Measurements from ENCODE around the gene TMEM219.
A peak's percentile ranks its signal among the peaks of the same experiment; 100 is the strongest.
"Not testable (repeated sequence)": the region's sequence is repeated elsewhere in the genome, so short reads cannot be mapped to it uniquely, and the experiment has no call there.

The TMEM219 gene, protein sequence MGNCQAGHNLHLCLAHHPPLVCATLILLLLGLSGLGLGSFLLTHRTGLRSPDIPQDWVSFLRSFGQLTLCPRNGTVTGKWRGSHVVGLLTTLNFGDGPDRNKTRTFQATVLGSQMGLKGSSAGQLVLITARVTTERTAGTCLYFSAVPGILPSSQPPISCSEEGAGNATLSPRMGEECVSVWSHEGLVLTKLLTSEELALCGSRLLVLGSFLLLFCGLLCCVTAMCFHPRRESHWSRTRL

DNA sequence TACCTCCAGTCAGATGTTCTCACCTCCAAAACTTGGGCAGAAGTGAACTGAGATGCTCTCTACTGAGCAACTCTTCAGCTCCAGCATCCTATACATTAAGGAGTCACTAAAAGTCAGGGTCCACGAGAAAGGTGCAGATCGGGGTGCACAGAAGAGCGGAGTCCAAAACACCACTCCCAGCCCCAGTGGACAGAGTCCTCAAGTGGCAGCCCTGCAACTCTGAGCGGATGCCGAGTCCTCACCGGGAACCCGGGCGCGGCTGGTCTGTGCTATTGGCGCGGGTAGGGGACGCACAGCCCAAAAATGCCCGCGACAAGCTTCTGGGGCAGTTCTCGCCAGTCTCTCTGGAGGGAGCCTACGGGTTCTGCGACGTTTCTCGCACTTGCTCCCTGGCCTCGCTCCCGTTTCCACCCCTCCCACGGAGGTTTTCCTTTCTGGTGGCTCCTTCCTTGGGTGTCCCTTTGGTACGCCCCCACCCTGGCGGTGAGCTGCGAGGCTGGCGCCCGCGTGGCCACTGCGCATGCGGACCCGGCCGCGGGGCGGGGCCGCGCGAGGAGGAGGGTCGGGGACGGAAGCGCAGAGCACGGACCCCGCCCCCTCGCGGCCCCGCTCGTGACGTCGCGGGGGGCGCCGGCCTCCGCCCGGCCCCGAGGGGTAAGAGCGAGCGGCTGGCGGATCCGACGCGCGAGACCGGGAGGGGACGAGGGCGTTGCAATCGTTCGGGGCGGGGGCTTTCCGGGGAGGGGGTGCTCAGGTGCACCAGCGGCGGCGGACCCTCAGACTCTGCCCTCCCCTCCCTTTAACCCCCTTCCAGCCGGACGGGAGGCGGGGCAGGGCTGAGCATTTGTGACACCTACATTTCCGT, at the start of gene TMEM219:
Gene TMEM219 (plus strand): TSS at position 601 of the 865 bp plus-strand sequence. CDS start 1,065 bp downstream, outside the sequence.
- peak; percentile 89 to 95 for DNase-seq (ENCODE audit: low read depth in 2 of 2)

- no peak for DNase-seq (ENCODE audit: low read depth in 2 of 2)
Observed at GRCh38 chr16:29912087-29912486, 49.8 kb upstream of the TMEM219 start.

GRCh38 chr16:29913514-29913913, 48.4 kb upstream of the TMEM219 start:
- no peak for DNase-seq (ENCODE audit: low read depth in 2 of 2)

- no peak for DNase-seq (ENCODE audit: low read depth in 2 of 2)
Observed at GRCh38 chr16:29915590-29916247, 46.2 kb upstream of the TMEM219 start.

DNA sequence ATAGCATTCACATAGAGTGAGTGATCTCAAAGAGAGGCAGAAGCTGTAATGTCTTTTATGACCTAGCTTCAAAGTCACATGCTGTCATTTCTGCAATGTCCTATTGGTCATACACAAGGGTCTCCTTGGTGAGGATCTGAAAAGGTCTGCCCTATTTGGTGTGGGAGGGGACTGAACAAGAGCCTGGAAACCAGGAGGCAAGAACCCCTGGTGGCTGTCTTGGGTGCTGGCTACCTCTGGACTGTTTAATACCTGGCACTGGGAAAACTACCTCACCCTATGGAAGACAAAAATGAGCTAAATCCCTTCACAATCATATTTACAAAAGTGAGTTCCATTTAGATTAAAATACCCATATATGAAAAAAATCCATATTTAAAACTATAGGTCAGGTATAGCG, 44.9 kb upstream of the TMEM219 start:
- DNase-seq (ENCODE audit: low read depth in 2 of 2) = no peak

DNA sequence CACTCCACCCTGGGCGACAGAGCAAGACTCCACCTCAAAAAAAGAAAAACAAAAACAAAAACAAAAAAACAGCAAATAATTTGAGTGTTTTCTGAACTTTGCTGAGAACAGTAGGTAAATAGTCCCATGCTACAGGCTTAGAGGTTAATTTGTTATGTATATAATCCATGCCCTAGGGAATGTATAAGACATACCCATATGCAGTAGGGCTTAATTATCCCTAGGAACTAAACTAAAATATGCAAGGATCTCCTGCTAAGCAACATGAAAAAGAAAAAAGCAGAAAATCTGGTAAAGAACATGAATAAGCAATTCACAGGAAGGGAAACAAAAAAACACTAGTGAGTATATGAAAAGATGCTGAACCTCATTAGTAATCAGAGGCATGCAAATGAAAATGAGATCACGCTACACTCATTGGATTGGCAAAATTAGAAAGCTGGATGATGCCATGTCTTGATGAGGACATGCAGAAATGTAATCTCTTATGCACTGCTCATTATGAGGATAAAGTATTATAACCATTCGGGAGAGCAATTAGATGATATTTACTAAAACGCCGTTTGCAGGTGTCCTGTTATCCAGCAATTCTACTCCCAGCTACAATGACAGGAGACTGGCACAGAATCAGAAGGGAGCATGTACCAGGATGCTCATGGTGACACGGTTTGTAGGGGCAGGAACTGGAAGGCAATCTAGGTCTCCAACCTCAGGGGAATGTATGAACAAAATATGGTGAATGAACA, 41.4 kb upstream of the TMEM219 start:
- DNase-seq (ENCODE audit: low read depth in 2 of 2) = no peak

DNA sequence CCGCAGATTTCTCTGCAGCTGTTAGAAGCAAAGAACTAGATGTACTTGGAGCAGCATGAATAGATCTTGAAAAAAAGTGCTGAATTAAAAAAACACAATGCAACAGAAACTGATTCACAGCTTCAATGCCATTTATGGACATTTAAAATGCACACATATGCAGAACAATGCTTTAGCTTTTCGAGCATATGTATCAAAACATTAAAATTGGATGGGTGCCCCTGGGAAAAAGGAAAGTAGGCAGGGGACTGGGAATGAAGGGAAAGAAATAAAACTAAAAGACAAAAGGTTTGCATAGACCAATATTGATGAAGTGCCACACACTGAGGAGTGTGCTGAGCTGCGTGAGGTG, 40.9 kb upstream of the TMEM219 start:
- DNase-seq (ENCODE audit: low read depth in 2 of 2) = no peak

DNA sequence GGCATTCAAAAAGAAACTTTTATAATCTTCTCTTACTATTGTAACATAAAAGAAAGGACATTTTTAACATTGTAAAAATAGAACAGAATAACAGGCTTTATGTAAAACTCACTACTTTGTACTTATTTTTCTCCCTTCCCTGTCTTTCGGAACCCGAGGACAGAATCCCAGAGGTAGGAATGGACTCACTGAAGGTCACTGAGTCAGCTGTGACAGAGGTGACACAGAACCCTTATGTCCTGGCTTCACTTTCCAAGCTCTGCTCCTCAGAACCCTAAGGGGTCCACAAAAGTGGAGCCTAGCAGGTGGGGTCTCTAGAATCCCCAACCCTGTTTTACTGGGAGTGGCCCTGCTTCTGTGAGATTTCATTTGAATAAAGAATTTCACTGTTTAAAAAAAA, 39.6 kb upstream of the TMEM219 start:
- no peak for DNase-seq (ENCODE audit: low read depth in 2 of 2)

DNA sequence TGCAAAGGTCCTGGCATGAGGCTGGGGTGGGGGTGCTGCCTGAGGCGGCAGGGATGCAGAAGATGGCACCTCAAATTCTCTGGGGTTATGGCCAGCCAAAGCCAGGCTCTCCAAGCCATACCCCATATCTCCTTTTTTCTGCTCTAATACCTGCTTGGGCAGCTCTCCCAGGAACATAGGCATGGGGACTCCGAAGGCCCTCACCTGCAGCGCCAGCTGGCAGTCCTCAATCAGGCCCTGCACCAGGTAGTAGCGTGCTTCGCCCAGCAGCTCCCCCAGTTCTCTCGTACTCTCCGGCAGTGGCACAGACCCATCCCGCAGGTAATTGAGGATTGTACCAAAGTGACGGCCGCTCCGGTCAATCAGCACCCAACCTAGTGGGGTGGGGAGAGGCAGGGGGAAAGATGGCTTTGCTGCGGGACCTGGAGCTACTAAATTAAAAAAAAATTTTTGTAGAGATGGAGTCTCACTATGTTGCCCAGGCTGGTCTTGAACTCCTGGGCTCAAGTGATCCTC, 38.8 kb upstream of the TMEM219 start:
- no peak for DNase-seq (ENCODE audit: low read depth in 2 of 2)

- no peak for DNase-seq (ENCODE audit: low read depth in 2 of 2)
Observed at GRCh38 chr16:29925105-29925756, 36.6 kb upstream of the TMEM219 start.

DNA sequence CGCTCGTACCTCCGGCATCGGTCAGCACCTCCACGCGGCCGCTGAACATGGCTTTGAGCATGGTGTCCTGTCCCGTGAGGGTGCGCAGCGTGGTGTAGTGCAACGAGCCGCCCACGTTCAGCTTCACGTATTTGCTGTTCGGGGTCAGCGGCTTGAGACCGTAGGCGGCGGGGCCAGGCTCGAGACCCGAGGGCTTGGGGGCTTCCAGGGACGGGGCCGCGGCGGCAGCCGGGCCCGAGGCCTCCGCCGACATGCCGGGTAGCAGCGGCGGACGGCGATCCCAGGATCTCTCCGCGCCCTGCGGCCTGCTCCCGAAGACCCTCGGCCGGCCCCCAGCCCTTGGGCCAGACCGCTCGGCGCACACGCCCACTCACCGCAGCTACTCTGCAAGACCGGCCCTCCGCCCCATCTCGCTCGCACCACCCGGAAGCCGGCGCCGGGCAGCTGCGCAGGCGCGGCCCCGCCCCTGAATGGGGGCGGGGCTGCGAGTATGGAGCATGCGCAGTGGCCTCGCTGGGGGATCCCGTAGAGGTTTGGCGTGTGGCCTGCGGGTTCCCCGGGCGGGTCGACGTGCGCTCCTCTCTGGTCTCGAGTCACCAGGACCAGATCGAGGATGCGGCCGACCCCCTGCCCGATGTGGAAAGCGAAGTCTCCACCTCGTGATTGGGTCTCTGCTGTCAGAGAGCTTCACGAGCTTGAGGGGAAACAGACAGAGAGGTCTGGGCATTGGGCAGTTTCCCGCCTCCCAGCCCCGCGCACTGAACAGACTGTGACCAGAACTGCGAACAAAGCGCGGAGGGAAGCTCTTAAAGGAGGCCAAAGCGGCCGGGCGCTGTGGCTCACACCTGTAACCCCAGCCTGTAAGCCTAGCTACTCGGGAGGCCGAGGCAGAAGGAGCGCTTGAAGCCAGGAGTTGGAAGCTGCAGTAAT, 35.8 kb upstream of the TMEM219 start, which contains the start of gene KCTD13:
Gene KCTD13 (minus strand): TSS at position 446 of the 930 bp plus-strand sequence. CDS start 193 bp downstream, at position 253.
- DNase-seq (ENCODE audit: low read depth in 2 of 2) = peak; percentile 81 to 83

- no peak for DNase-seq (ENCODE audit: low read depth in 2 of 2)
Observed at GRCh38 chr16:29926711-29927052, 35.2 kb upstream of the TMEM219 start.

- DNase-seq (ENCODE audit: low read depth in 2 of 2) = no peak
Observed at GRCh38 chr16:29927070-29927905, 34.6 kb upstream of the TMEM219 start.

DNA sequence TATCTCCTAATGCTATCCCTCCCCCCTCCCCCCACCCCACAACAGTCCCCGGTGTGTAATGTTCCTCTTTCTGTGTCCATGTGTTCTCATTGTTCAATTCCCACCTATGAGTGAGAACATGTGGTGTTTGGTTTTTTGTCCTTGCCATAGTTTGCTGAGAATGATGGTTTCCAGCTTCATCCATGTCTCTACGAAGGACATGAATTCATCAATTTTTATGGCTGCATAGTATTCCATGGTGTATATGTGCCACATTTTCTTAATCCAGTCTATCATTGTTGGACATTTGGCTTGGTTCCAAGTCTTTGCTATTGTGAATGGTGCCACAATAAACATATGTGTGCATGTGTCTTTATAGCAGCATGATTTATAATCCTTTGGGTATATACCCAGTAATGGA, 30.1 kb upstream of the TMEM219 start:
- not testable (repeated sequence) for DNase-seq (ENCODE audit: low read depth in 2 of 2)

DNA sequence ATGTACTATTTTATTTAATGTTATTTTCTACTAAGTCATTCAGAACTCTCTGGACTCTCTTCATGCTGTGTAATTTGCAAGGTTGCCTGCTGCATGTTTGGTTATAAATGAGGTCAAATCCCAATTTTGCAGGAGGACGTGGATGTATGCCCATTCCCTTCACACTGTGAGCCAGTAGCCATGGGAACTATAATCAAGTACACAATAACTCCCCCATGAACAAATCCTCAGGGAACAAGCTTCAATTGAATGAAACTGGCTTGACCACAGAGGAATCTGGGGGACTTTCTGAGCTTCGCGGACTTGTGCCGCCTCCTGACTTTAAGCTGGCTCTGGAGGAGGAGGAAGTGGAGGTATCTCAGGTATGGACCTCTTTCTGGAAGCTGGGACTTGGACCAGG, 21.2 kb upstream of the TMEM219 start:
- DNase-seq (ENCODE audit: low read depth in 2 of 2) = no peak

DNA sequence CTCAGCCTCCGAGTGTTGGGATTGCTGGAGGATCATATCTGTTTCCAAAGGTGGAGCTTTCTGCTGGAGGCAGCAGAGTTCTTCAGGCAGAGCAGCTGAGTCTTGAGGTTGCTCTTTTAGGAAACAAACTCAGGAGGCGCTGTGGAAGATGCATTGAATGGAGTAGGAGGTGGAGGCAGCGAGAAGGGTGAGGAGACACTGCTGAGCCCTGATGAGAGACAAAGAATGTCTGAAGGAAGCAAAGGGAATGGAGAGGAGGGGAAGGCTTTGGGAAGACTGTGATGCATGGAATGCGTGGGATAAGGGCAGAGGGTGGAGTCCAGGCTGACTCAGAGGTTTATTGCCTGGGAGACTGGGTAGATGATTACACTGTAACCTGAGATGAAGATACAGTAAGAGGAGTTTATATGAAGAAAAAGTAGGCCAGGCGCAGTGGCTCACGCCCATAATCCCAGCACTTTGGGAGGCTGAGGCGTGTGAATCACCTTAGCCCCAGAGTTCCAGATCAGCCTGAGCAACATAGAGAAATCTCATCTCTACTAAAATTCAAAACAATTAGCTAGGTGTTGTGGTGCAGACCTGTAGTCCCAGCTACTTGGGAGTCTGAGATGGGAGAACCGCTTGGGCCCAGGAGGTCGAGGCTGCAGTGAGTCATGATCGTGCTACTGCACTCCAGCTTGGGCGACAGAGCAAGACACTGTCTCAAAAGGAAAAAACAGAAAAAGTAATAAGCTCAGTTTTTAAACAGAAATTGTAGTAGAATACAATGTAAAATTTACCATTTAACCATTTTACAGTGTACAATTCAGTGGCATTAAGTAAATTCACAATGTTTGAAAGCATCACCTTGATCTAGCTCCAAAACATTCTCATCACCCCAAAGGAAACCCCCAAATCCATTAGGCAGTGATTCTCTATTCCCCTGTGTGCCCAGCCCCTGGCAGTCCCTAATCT, 17.8 kb upstream of the TMEM219 start:
- DNase-seq (ENCODE audit: low read depth in 2 of 2) = no peak

GRCh38 chr16:29947897-29948296, 14.0 kb upstream of the TMEM219 start:
- no peak for DNase-seq (ENCODE audit: low read depth in 2 of 2)
